Skeletal muscle satellite cell (primary cell): ENCODE measurements around the gene KLC1.
"Not testable (repeated sequence)": the region's sequence is repeated elsewhere in the genome, so short reads cannot be mapped to it uniquely, and the experiment has no call there.

Experiments
- H3K27me3 ChIP-seq: 2 replicates; pipeline ENCODE4 v1.7.0; 2013; ENCODE audit warnings: low read length; ENCODE audit not compliant: control insufficient read depth, insufficient read depth
- H3K36me3 ChIP-seq: 2 replicates; pipeline ENCODE4 v1.7.0; 2013; ENCODE audit warnings: mild to moderate bottlenecking, control low read depth, low read length; ENCODE audit not compliant: insufficient read depth
- H3K4me1 ChIP-seq: 2 replicates; pipeline ENCODE4 v1.7.0; 2013; ENCODE audit warnings: low read length; ENCODE audit not compliant: control insufficient read depth, insufficient read depth
- H3K4me2 ChIP-seq: 2 replicates; pipeline ENCODE4 v1.7.0; 2013; ENCODE audit warnings: mild to moderate bottlenecking, low read length
- H3K4me3 ChIP-seq: 2 replicates; pipeline ENCODE4 v1.7.0; 2013; ENCODE audit warnings: low read length
- H3K9ac ChIP-seq: 2 replicates; pipeline ENCODE4 v1.7.0; 2013; ENCODE audit warnings: mild to moderate bottlenecking, low read depth, low read length, moderate library complexity
- H3K9me3 ChIP-seq: replicated peaks from 2 replicates; pipeline ENCODE4 v1.7.0; 2013; ENCODE audit warnings: mild to moderate bottlenecking, control low read depth, low read length

The KLC1 gene

DNA sequence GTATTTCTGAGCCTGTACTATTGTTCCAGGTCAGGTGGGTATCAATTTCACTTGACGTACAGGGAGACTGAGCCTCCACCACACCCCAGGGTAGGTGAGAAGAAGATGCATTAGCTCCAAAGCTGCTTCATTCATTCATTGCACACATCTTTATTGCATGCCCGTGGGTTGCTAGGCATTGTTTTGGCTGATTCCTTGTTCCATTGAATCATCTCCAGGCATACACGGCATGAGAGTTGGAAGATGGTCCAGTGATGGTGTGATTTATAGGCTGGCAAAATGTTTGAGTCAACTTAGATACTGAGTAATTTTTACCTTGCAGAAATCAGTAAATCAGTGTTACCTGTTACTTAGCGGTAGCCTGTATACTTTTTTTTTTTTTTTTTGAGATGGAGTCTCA lies 21.2 kb downstream of the KLC1 start:
- H3K4me3 ChIP-seq, result no peak overlapping the region
- H3K4me2 ChIP-seq, result no peak overlapping the region
- peaks cover 20% of the 10 kb centered on the region for H3K4me1 ChIP-seq
- no peak overlapping the region for H3K9ac ChIP-seq
- H3K9me3 ChIP-seq, result no peaks in the 10 kb centered on the region
- H3K36me3 ChIP-seq, result peaks cover 9% of the 10 kb centered on the region
- H3K27me3 ChIP-seq, result no peaks in the 10 kb centered on the region

DNA sequence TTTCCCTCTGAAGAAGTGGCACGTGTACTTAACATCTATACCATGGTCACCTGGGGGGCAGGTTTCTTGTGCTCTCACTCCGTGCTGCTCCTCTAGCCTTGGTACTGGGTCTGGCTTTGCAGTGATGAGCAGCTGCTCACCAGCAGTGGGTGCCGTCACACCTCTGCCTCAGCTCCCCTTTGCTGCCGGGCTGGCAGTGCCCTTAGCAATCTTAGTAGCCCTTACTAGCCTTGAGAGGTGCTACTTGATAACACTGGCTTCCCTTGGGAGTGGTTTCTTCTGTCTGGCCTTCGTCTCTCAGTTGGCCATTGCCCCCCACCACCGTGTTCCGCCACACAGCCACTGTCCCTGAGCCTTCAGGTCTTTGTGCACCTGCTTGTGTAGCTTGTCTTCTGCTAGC lies 22.6 kb downstream of the KLC1 start:
- peaks cover 20% of the 10 kb centered on the region for H3K36me3 ChIP-seq
- no peak overlapping the region for H3K9ac ChIP-seq
- peaks cover 29% of the 10 kb centered on the region for H3K4me1 ChIP-seq
- no peaks in the 10 kb centered on the region for H3K9me3 ChIP-seq
- H3K4me3 ChIP-seq, result no peak overlapping the region
- H3K4me2 ChIP-seq, result no peak overlapping the region
- no peaks in the 10 kb centered on the region for H3K27me3 ChIP-seq

DNA sequence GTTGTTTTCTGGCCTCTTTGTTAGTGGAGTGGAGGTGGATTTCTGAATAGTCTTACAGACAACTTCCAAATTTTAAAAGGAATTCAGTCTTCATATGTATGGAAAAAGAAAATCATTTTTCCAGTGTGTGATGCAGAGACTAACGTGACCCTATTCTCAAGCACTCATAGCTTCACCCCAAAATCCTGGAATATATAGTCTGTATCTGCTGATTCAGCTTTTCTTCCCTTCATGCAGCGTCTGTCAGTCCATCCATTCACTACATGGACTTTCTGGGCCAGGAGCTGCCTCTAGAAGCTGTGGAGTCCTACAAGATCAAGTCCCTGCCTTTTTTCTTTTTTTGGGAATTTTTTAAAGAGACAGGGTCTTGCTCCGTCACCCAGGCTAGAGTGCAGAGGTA lies 23.8 kb downstream of the KLC1 start:
- Histone ChIP-seq H3K9me3 (no peaks in the 10 kb centered on the region), H3K9ac (no peak overlapping the region), H3K4me1 (peaks cover 40% of the 10 kb centered on the region), H3K27me3 (no peaks in the 10 kb centered on the region), H3K36me3 (peaks cover 29% of the 10 kb centered on the region), H3K4me3 (no peak overlapping the region), H3K4me2 (no peak overlapping the region)

DNA sequence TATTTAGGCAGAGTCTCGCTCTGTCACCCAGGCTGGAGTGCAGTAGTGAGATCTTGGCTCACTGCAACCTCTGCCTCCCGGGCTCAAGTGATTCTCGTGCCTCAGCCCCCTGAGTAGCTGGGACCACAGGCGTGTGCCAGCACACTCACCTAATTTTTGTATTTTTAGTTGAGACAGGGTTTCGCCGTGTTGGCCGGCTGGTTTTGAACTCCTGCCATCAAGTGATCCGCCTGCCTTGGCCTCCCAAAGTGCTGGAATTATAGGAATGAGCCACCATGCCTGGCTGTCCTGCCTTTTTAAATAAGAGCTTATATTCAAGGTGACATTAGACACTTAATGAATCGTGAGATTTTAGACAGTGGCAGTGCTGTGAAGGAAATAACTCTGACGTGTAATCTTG lies 24.3 kb downstream of the KLC1 start:
- not testable (repeated sequence) for H3K9ac ChIP-seq, H3K9me3 ChIP-seq, H3K4me3 ChIP-seq, H3K27me3 ChIP-seq
- Histone ChIP-seq H3K4me2 (peak overlapping the region; percentile 7), H3K36me3 (peaks cover 34% of the 10 kb centered on the region), H3K4me1 (peaks cover 43% of the 10 kb centered on the region)

DNA sequence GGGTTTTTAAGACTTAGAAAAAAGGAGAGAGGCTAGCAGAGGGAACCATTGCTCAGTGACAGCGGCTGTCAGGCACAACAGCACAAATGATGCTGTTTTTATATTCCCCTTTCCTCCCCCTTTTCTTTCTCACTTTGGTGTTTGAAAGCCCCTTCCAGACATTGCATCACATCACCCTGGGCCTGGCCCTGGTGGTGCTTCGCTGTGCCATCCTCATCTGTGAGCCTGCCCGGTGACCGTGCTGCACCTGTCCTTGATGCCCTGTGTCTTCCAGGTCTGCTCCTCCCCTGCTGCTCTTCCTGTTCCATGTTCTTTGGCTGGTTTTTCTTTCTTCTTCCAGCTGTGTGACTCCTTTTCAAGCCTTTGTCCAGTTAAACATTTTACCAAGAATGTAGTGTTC lies 24.8 kb downstream of the KLC1 start:
- H3K4me1 ChIP-seq, result peaks cover 43% of the 10 kb centered on the region
- H3K9me3 ChIP-seq, result no peaks in the 10 kb centered on the region
- no peak overlapping the region for H3K4me3 ChIP-seq
- H3K9ac ChIP-seq, result no peak overlapping the region
- H3K4me2 ChIP-seq, result peak overlapping the region; percentile 7
- no peaks in the 10 kb centered on the region for H3K27me3 ChIP-seq
- H3K36me3 ChIP-seq, result peaks cover 34% of the 10 kb centered on the region

DNA sequence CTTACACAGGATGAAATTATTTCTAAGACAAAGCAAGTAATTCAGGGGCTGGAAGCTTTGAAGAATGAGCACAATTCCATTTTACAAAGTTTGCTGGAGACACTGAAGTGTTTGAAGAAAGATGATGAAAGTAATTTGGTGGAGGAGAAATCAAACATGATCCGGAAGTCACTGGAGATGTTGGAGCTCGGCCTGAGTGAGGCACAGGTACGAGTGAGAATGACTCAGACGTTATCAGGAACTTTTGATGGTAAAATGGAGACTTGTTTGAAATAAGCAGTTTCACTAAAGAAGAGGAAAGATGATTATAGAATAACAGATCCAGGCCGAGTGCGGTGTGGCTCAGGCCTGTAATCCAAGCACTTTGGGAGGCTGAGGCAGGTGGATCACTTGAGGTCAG lies 25.6 kb downstream of the KLC1 start:
- H3K36me3 ChIP-seq, result peaks cover 38% of the 10 kb centered on the region
- peaks cover 43% of the 10 kb centered on the region for H3K4me1 ChIP-seq
- no peak overlapping the region for H3K9ac ChIP-seq
- H3K9me3 ChIP-seq, result no peaks in the 10 kb centered on the region
- H3K27me3 ChIP-seq, result no peaks in the 10 kb centered on the region
- H3K4me2 ChIP-seq, result no peak overlapping the region
- H3K4me3 ChIP-seq, result no peak overlapping the region

DNA sequence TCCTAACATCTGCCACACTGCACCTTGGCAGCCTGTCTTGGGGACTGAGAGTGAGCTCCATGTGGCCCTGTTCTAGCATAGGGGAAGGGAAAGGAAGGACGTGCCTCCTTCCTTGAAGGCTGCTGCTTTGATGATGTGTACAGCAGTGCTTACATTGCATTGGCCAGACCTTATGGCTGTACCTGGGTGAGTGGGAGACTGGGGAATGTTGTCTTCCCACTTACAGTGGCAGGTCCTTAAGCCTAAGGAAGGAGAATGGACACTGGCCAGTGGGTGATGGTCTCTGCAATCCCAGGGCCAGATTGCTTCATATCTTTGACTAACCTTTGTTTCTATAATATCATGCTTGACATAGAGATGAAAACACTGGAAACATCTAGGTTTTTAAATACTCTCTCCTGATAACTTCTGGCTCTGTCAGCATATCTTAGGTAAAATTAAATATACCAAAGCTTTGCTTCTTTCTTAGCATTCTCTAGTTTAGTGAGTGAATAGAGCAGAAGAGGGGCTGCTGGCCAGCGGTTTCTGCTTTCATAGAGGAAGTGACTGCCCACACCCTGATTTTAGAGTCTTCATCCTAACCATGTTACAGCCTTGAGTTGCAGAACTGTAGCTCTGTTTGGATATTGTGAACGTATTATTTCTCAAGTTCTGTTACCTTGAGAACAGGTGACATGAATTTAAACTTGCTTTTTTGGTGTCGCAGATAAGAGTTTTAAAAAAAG lies 27.2 kb downstream of the KLC1 start:
- Histone ChIP-seq H3K4me2 (no peak overlapping the region), H3K36me3 (peaks cover 51% of the 10 kb centered on the region), H3K4me3 (no peak overlapping the region), H3K4me1 (peaks cover 43% of the 10 kb centered on the region), H3K9ac (no peak overlapping the region), H3K27me3 (no peaks in the 10 kb centered on the region), H3K9me3 (no peaks in the 10 kb centered on the region)

DNA sequence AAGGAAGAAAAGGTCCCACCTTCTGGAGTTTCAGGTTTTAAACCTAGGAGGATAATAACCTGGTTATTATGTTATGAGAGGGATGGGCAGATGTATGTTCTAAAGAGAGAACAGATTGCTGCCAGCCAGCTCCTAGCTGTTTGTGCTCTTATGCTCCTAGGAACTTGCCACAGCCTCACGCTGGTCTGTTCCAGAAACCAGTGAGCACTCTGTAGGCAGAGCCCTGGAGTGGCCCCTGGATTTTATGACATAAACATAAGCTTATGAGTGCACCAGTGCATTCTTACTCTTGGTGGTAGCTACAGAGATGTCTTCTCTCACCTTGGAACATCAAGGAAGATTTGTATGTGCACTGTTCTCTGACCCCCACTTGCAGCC lies 27.7 kb downstream of the KLC1 start:
- H3K9ac ChIP-seq, result no peak overlapping the region
- no peak overlapping the region for H3K4me2 ChIP-seq
- no peaks in the 10 kb centered on the region for H3K27me3 ChIP-seq
- H3K4me1 ChIP-seq, result peaks cover 43% of the 10 kb centered on the region
- peaks cover 57% of the 10 kb centered on the region for H3K36me3 ChIP-seq
- no peaks in the 10 kb centered on the region for H3K9me3 ChIP-seq
- H3K4me3 ChIP-seq, result no peak overlapping the region

DNA sequence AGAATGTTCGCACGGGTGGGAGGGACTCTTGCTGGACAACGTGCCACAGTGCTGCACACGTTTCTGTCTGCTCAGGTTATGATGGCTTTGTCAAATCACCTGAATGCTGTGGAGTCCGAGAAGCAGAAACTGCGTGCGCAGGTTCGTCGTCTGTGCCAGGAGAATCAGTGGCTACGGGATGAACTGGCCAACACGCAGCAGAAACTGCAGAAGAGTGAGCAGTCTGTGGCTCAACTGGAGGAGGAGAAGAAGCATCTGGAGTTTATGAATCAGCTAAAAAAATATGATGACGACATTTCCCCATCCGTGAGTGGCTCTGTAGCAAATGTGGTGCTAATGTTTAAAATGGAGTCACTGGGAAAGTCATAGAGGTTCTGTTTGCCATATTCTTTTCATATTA lies 28.5 kb downstream of the KLC1 start:
- Histone ChIP-seq H3K4me1 (peaks cover 38% of the 10 kb centered on the region), H3K27me3 (no peaks in the 10 kb centered on the region), H3K9me3 (no peaks in the 10 kb centered on the region), H3K9ac (no peak overlapping the region), H3K4me3 (no peak overlapping the region), H3K36me3 (peaks cover 64% of the 10 kb centered on the region), H3K4me2 (peak overlapping the region; percentile 19)

DNA sequence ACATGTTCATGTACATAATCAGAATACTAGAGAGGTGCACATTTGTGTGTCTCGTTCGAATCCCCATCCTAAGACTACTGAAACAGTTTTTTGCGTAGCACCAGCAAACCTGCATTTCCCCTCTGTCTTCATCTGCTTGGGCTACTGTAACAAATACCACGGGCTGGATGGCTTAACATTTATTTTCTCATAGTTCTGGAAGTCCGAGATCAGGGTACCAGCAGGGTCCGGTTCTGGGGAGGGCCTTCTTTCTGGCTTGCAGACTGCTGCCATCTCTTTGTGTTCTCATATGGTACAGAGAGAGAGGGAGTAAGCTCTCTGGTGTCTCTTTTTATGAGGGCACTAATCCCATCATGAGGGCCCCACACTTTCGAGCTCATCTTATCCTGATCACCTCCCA lies 30.6 kb downstream of the KLC1 start:
- H3K4me1 ChIP-seq, result peaks cover 37% of the 10 kb centered on the region
- no peak overlapping the region for H3K4me2 ChIP-seq
- H3K9ac ChIP-seq, result no peak overlapping the region
- H3K36me3 ChIP-seq, result peaks cover 70% of the 10 kb centered on the region
- no peak overlapping the region for H3K4me3 ChIP-seq
- no peaks in the 10 kb centered on the region for H3K9me3 ChIP-seq
- H3K27me3 ChIP-seq, result no peaks in the 10 kb centered on the region

DNA sequence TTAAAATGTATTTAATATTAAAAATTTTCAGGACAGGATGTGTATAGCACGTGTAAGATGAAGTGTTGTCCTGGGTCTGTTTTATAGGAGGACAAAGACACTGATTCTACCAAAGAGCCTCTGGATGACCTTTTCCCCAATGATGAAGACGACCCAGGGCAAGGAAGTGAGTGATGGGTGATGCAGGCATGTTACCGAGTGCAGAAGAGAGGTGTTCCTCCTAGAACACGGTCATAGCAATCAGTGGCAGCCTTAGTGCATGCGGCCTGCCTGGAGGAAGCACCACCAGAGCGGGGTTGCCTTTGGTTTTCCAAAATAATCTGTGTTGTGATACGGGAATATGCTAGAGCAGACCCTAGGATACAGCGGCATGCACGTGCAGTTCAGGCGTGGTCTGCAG lies 33.0 kb downstream of the KLC1 start:
- Histone ChIP-seq H3K4me1 (peaks cover 30% of the 10 kb centered on the region), H3K36me3 (peaks cover 66% of the 10 kb centered on the region)

DNA sequence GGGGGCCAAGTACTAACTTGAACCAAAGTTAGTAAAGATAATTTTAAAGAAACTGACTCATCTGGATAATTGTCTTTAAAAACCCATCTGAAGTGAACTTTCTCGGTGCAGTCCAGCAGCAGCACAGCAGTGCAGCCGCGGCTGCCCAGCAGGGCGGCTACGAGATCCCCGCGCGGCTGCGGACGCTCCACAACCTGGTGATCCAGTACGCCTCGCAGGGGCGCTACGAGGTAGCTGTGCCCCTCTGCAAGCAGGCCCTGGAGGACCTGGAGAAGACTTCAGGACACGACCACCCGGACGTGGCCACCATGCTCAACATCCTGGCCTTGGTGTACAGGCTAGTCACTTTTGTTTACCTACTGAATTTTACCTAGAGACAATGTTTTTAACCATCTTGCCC lies 33.6 kb downstream of the KLC1 start:
- no peaks in the 10 kb centered on the region for H3K9me3 ChIP-seq
- H3K4me3 ChIP-seq, result no peak overlapping the region
- no peak overlapping the region for H3K4me2 ChIP-seq
- H3K9ac ChIP-seq, result no peak overlapping the region
- H3K36me3 ChIP-seq, result peaks cover 68% of the 10 kb centered on the region
- no peaks in the 10 kb centered on the region for H3K27me3 ChIP-seq
- peaks cover 26% of the 10 kb centered on the region for H3K4me1 ChIP-seq

More for the DNA sequence above, 33.0 kb downstream of the KLC1 start:
- Histone ChIP-seq H3K4me3 (no peak overlapping the region), H3K4me2 (no peak overlapping the region), H3K9ac (no peak overlapping the region), H3K27me3 (no peaks in the 10 kb centered on the region), H3K9me3 (no peaks in the 10 kb centered on the region)
